OCI-LY3 (cell line): ENCODE results near the gene RGS19.

Experiments used
- H2AFZ ChIP-seq: fragments of 200-600, 300-600 bp; shearing (Covaris generic); 2 replicates; pipeline ENCODE4 v1.6.0; 2014; ENCODE audit warnings: antibody characterized with exemption, low read depth, low read length
- H3K27ac ChIP-seq: fragments of 200-600, 300-600 bp; sonication (generic); 2 replicates; pipeline ENCODE4 v1.5.1; 2014; ENCODE audit warnings: mild to moderate bottlenecking, low read length, moderate library complexity, mixed read lengths
- H3K27me3 ChIP-seq: fragments of 200-600, 300-600 bp; sonication (generic); 2 replicates; pipeline ENCODE4 v1.6.1; 2014; ENCODE audit warnings: low read depth, low read length, mixed read lengths
- H3K36me3 ChIP-seq: fragments of 200-600, 300-600 bp; sonication (generic); replicated peaks from 2 replicates; pipeline ENCODE3; 2014; ENCODE audit warnings: low read depth, low read length, mixed read lengths
- H3K4me1 ChIP-seq: fragments of 300-600, 200-600 bp; sonication (generic); 2 replicates; pipeline ENCODE4 v1.6.1; 2014; ENCODE audit warnings: low read length, mixed read lengths
- H3K4me2 ChIP-seq: fragments of 200-600, 300-600 bp; sonication (generic); 2 replicates; pipeline ENCODE4 v1.6.1; 2014; ENCODE audit warnings: low read length, mixed read lengths
- H3K4me3 ChIP-seq: fragments of 300-600, 200-600 bp; sonication (generic); 2 replicates; pipeline ENCODE4 v1.5.1; 2014; ENCODE audit warnings: antibody characterized with exemption, mild to moderate bottlenecking, low read length, moderate library complexity
- H3K79me2 ChIP-seq: fragments of 300-600, 200-600 bp; shearing (Covaris generic); 2 replicates; pipeline ENCODE4 v1.6.1; 2014; ENCODE audit warnings: mild to moderate bottlenecking, low read length, mixed read lengths
- H3K9ac ChIP-seq: fragments of 300-600, 200-600 bp; shearing (Covaris generic); 2 replicates; pipeline ENCODE4 v1.6.0; 2014; ENCODE audit warnings: mild to moderate bottlenecking, low read length, moderate library complexity
- H3K9me3 ChIP-seq: fragments of 200-600, 300-600 bp; shearing (Covaris generic); 2 replicates; pipeline ENCODE4 v1.6.1; 2014; ENCODE audit warnings: low read length, mixed read lengths; ENCODE audit not compliant: insufficient read depth
- H4K20me1 ChIP-seq: fragments of 200-600, 300-600 bp; sonication (generic); 2 replicates; pipeline ENCODE4 v1.6.1; 2016; ENCODE audit warnings: low read length, mixed read lengths; ENCODE audit not compliant: insufficient read depth
- CTCF ChIP-seq: fragments of 200-600, 300-600 bp; sonication (generic); IDR thresholded peaks from 2 replicates; pipeline ENCODE4 v1.5.1; 2014; ENCODE audit warnings: antibody characterized with exemption, low read length, low read depth
- EZH2phosphoT487 ChIP-seq: fragments of 200-600 bp; shearing (Covaris generic); IDR thresholded peaks from 2 replicates; pipeline ENCODE4 v1.6.1; 2018; ENCODE audit warnings: antibody characterized with exemption, mixed run types, low read depth

Gene RGS19

GRCh38 chr20:64068386-64069208 is 10.7 kb downstream of the RGS19 start:
- H3K9ac ChIP-seq = no peak overlapping the region
- TF ChIP-seq EZH2phosphoT487 (no peak), CTCF (no peak)
- H3K27me3 ChIP-seq = peaks cover 4% of the 10 kb centered on the region; the same call in 1 of the 2 replicates
- peaks cover 8% of the 10 kb centered on the region for H3K36me3 ChIP-seq
- H4K20me1 ChIP-seq = no peaks in the 10 kb centered on the region
- H3K9me3 ChIP-seq = no peaks in the 10 kb centered on the region
- H3K4me1 ChIP-seq = peaks cover 12% of the 10 kb centered on the region
- H2AFZ ChIP-seq = no peak overlapping the region
- no peaks in the 10 kb centered on the region for H3K79me2 ChIP-seq
- no peak overlapping the region for H3K4me3 ChIP-seq
- H3K27ac ChIP-seq = no peak overlapping the region
- no peak overlapping the region for H3K4me2 ChIP-seq

GRCh38 chr20:64067733-64068307 is 11.5 kb downstream of the RGS19 start:
- peaks cover 4% of the 10 kb centered on the region for H3K36me3 ChIP-seq
- H2AFZ ChIP-seq = no peak overlapping the region
- no peaks in the 10 kb centered on the region for H3K9me3 ChIP-seq
- H3K27ac ChIP-seq = no peak overlapping the region
- no peak for TF ChIP-seq EZH2phosphoT487
- TF ChIP-seq CTCF = no peak
- peaks cover 4% of the 10 kb centered on the region; the same call in 1 of the 2 replicates for H3K27me3 ChIP-seq
- H3K9ac ChIP-seq = no peak overlapping the region
- H3K4me3 ChIP-seq = no peak overlapping the region
- no peak overlapping the region for H3K4me2 ChIP-seq
- H3K79me2 ChIP-seq = no peaks in the 10 kb centered on the region
- H4K20me1 ChIP-seq = no peaks in the 10 kb centered on the region
- peaks cover 13% of the 10 kb centered on the region for H3K4me1 ChIP-seq

- peaks cover 4% of the 10 kb centered on the region; the same call in 1 of the 2 replicates for H3K27me3 ChIP-seq
- no peaks in the 10 kb centered on the region for H4K20me1 ChIP-seq
- H3K36me3 ChIP-seq = peaks cover under 1% of the 10 kb centered on the region
- H3K4me3 ChIP-seq = no peak overlapping the region
- H3K27ac ChIP-seq = no peak overlapping the region
- H3K4me1 ChIP-seq = peaks cover 19% of the 10 kb centered on the region
- H2AFZ ChIP-seq = no peak overlapping the region
- H3K4me2 ChIP-seq = no peak overlapping the region
- no peaks in the 10 kb centered on the region for H3K79me2 ChIP-seq
- no peak overlapping the region for H3K9ac ChIP-seq
- no peaks in the 10 kb centered on the region for H3K9me3 ChIP-seq
- TF ChIP-seq EZH2phosphoT487 = no peak
- no peak for TF ChIP-seq CTCF
These were observed 12.2 kb downstream of the RGS19 start for GRCh38 chr20:64067005-64067632.

GRCh38 chr20:64065974-64066343 is 13.4 kb downstream of the RGS19 start:
- Histone ChIP-seq H3K4me3 (no peak overlapping the region), H2AFZ (no peak overlapping the region), H3K27ac (no peak overlapping the region), H3K9ac (no peak overlapping the region), H3K4me2 (no peak overlapping the region), H4K20me1 (no peaks in the 10 kb centered on the region), H3K79me2 (no peaks in the 10 kb centered on the region), H3K27me3 (peaks cover 4% of the 10 kb centered on the region; the same call in 1 of the 2 replicates), H3K4me1 (peaks cover 20% of the 10 kb centered on the region), H3K36me3 (no peaks in the 10 kb centered on the region), H3K9me3 (no peaks in the 10 kb centered on the region)
- TF ChIP-seq CTCF (no peak), EZH2phosphoT487 (no peak)
